ENCODE data around the gene WNT3A.

The WNT3A gene

DNA sequence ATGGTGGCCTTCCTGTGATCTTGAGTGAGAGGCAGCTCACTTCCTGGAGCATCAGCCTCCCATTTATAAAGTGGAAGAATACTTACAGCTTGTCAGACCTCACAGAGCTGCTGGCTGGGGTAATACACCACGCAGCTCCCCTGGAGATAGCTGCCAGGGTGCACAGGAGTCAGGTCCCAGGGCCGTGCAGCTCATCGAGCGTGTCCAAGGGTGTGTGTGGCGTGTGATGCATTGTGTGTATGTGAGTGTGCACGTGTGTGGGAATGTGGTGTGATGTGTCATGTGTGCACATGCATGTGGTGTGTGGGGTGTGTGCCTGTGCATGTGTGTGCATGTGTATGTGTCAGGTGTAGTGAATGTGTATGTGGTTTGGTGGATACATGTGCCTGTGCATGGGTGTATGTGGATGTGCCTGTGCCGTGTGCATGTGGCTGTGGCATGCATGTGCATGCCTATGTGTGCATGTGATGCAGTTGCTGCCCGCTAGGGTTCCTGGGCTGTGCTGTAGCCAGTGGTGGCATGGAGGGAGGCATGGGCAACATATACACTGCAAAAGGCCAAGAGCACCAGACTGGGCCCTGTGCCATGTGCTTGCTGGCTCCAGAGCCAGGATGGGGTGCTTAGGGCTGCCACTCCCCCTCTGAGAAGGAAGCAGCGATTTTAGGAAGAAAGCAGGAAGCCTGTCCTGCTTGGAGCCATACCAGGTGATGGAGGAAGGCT is 24.6 kb downstream of the WNT3A start:
- DNase-seq (ENCODE audit: low read depth), result no peak

DNA sequence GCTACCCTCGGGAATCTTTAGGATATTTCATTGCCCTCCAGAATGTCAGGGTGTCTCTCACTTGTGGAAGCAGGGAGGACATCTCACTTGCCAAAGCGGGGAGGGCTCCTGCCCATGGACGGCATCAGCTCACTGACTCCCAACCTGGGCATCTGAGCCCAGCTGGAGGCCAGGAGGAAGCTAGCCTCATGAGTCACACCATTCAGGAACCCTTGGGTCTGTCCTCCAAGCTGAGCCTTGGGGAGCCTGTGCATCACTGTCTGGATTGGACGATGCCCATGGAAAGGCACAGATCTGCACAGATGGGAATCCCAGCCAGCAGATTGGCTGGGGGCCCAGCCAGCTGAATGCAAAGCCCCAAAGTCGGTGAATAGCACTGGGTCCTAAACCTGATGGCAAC is 25.2 kb downstream of the WNT3A start:
- DNase-seq (ENCODE audit: low read depth), result no peak

- no peak for DNase-seq (ENCODE audit: low read depth)
Measured at GRCh38 chr1:228033376-228033775, 26.6 kb downstream of the WNT3A start.

GRCh38 chr1:228034954-228035837 is 28.4 kb downstream of the WNT3A start:
- DNase-seq (ENCODE audit: low read depth), result no peak

DNA sequence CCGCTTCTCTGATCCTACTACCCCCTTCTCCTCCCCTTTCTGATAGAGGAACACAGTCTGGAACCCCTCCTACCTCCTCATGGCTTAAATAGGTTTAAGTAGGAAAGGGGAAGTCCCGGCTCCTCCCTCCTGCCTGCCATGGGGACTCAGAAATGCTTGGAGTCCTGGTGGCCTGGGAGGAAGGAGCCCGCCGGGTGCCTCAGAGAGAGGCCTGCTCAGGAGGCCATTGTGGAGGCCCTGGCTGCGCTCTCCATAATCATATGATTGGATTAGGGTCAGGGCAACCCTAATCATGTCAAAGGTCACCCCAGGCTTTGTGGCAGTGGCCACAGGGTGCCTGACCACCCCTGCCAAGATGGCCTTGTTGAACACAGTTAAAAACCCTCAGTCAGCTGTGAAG is 29.0 kb downstream of the WNT3A start:
- DNase-seq (ENCODE audit: low read depth), result no peak

- DNase-seq (ENCODE audit: low read depth), result no peak
Measured at GRCh38 chr1:228036701-228037231, 30.0 kb downstream of the WNT3A start.

DNA sequence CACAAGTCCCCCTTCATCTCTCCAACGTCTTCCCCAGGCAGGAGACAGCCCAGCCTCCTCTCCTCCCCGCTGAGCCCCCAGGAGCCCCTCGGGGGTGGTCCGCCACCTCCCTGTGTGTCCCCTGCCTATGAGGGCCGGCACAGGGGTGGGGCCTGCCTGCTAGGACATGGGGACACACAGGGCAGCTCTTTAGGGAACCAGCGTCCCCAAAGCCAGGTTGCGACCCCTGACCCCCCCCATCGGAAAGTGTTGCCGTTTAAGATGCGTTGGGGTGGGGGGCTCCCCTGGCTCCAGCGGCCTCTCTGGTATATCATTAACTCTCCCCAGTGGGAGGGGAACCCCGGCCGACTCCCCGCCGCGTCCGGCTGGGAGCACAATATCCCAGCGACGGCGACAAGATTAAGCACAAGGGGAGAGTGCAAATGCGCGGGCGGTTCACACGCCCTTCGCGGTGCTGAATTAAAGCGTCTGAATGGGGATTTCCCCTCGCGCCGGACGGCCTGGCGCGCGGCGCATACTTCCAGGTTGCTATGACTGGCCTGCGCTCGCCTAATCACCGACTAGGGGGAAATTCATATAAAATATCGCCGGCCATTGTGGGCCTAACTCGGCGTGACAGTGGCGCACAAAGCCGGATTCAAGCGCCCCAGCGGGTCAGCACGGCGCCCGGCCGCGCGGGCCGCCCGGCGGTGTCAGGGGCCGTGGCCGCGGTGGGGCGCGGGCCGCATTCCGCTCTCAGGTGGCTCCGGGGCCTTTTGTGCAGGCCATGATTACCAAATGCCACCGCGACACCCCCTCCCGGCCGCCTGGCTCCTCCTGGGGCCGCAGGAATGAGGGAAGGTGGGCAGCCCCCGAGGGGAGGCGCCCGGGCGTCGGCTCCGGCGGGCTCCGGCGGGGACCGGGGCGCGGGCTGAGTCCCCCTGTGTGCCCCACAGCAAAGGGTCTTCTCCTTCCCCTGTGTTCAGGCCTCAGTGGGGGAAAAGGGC is 30.9 kb downstream of the WNT3A start:
- no peak for DNase-seq (ENCODE audit: low read depth)

- no peak for DNase-seq (ENCODE audit: low read depth)
Measured at GRCh38 chr1:228038387-228039005, 31.7 kb downstream of the WNT3A start.

GRCh38 chr1:228039006-228039903 is 32.5 kb downstream of the WNT3A start:
- no peak for DNase-seq (ENCODE audit: low read depth)

- no peak for DNase-seq (ENCODE audit: low read depth)
Measured at GRCh38 chr1:228039986-228040385, 33.2 kb downstream of the WNT3A start.

DNA sequence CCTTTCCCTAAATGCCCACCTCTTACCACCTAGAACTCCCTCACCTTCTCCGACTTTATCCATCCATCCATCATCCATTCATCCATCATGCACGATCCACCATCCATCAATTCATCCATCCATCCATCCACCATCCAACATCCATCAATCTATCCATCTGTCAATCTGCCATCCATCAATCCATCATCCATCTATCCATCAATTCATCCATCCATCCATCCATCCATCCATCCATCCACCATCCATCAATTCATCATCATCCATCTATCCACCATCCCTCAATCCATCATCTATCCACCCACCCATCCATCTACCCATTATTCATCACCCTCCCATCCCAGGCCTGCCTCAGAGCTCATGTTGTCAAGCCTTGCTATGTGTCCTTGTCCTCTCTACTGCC is 34.5 kb downstream of the WNT3A start:
- DNase-seq (ENCODE audit: low read depth), result no peak

DNA sequence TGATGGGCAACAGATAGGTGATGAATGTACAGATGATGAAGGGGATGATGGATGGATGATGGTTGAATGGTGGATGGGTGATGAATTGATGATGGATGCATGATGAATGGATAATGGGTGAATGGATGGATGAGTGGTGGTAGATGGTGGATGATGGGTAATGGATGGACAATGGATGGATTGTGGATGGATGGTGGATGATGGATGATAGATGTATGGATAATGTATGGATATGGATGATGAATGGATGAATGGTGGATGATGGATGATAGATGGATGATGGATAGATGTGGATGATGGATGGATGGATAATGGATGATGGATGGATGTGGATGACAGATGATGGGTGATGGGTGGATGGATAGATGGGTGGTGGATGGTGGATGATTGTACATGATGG is 35.7 kb downstream of the WNT3A start:
- DNase-seq (ENCODE audit: low read depth), result no peak

- DNase-seq (ENCODE audit: low read depth), result no peak
Measured at GRCh38 chr1:228043281-228043848, 36.6 kb downstream of the WNT3A start.

GRCh38 chr1:228044961-228045360 is 38.2 kb downstream of the WNT3A start:
- no peak for DNase-seq (ENCODE audit: low read depth)

- DNase-seq (ENCODE audit: low read depth), result no peak
Measured at GRCh38 chr1:228045405-228045804, 38.6 kb downstream of the WNT3A start.

DNA sequence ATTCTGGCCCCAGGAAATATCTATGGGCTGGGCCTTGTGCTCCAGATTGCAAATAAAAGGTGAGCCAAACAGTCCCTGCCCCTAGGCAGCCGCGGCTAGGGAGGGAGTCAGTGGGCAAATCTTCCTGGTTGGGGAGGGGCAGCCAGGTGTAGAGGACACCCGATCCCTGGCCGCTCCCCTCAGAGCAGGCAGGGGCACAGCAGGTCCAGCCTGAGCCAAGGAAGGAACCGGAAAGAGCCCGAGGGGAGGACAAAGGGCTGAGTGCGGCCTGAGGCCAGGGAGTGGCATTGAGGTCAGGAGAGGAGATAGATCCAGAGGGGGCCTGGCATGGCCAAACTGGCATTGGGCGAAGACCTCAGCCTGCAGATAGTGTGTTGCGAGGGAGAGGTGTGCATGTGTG is 39.1 kb downstream of the WNT3A start:
- no peak for DNase-seq (ENCODE audit: low read depth)

- no peak for DNase-seq (ENCODE audit: low read depth)
Measured at GRCh38 chr1:228046421-228047182, 39.8 kb downstream of the WNT3A start.

DNA sequence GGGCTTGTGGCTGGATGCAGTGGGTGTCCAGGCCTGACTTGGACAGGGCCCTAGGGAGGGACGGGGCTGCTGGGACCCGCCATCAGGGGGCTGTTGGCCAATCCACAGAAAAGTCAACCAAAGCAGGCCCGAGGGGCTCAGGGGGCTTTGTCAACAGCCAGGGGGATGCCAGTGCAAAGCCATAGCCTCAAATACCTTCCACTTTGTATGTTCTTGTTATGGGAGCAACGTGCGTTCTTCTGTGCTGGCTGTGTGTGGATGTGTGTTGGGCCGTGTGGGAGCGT is 40.3 kb downstream of the WNT3A start:
- DNase-seq (ENCODE audit: low read depth), result no peak

GRCh38 chr1:228048120-228048519 is 41.3 kb downstream of the WNT3A start:
- DNase-seq (ENCODE audit: low read depth), result no peak

Data from fibroblast of gingiva (primary cell).